Heart left ventricle (tissue), 16 donors: ENCODE data around the gene SHC4. TPM values are rescaled to one million over a fixed set of nuclear protein-coding genes. Genes with fewer than 3 reads are reported as not detected.

ENCODE experiments used
- ATAC-seq, 4 donors: fragments of 200-7000 bp; cut with Tn5 transposase; one replicate each; pipeline ENCODE4 v1.9.1; 2020 to 2022; ENCODE audit warnings: moderate library complexity in 4 of 4, mild to moderate bottlenecking in 3 of 4, moderate number of reproducible peaks in 1 of 4
- DNase-seq, 5 donors: peaks; one replicate each; pipeline ENCODE4 v3.0.0-alpha.2; 2020
- H3K27ac ChIP-seq, 12 donors: fragments of 200-600 bp; sonication (generic) in 4 of 12; one replicate each; pipeline versions ENCODE4 v1.5.0 to v1.8.0; 2016 to 2022; ENCODE audit warnings: mild to moderate bottlenecking in 2 of 12
- H3K27me3 ChIP-seq, 9 donors: fragments of 200-600 bp; sonication (generic) in 2 of 9; one replicate each; pipeline versions ENCODE4 v1.5.1 to v1.8.0; 2016 to 2022; ENCODE audit warnings: mild to moderate bottlenecking in 3 of 9
- H3K36me3 ChIP-seq, 9 donors: fragments of 200-600 bp; sonication (generic) in 2 of 9; one replicate each; pipeline versions ENCODE4 v1.5.0 to v1.8.0; 2018 to 2022; ENCODE audit warnings: mild to moderate bottlenecking in 2 of 9
- H3K4me1 ChIP-seq, 12 donors: fragments of 200-600 bp; sonication (generic) in 4 of 12; one replicate each; pipeline versions ENCODE4 v1.5.0 to v1.8.0; 2016 to 2022; ENCODE audit warnings: mild to moderate bottlenecking in 3 of 12
- H3K4me3 ChIP-seq, 12 donors: fragments of 200-600 bp; sonication (generic) in 4 of 12; one replicate each; pipeline versions ENCODE4 v1.5.0 to v1.8.0; 2017 to 2022; ENCODE audit warnings: mild to moderate bottlenecking in 9 of 12, moderate library complexity in 4 of 12
- H3K9me3 ChIP-seq, 12 donors: fragments of 200-600 bp; sonication (generic) in 4 of 12; one replicate each; pipeline versions ENCODE4 v1.5.0 to v1.8.0; 2016 to 2022; ENCODE audit warnings: mild to moderate bottlenecking in 1 of 12
- POLR2A ChIP-seq, 2 donors: fragments of 450-650 bp; IDR thresholded peaks; one replicate each; pipeline ENCODE4 v1.6.1; 2017; ENCODE audit warnings: antibody characterized with exemption in 2 of 2, mild to moderate bottlenecking in 2 of 2, moderate library complexity in 2 of 2
- WGBS, 4 donors: extraction: QIAGEN DNeasy Blood & Tissue Kit in 2 of 4; methylation state at CpG; one replicate each; pipeline versions ENCODE4 v1.1.5 to v1.1.7; 2013 to 2018; 5-methylcytosine and 5-hydroxymethylcytosine counted together
- intact Hi-C, 10 donors: fragments of 100-400 bp; cut with DNase I; formaldehyde crosslinking; loops; one replicate each; pipeline versions ENCODE4 v1.11.1 to v1.14.2; 2022
- polyA plus RNA-seq, 2 donors: library from polyadenylated mRNA; stranded (reverse); fragments of 200-250 nt; gene quantifications; one replicate each; pipeline ENCODE4 v1.2.3, GENCODE V29; 2013
- total RNA-seq, 9 donors: library from RNA; depleted of rRNA in 2 of 9; stranded (reverse); fragments of >200 nt in 2 of 9; fragmentation: NEBNext Ultra II Directional in 3 of 9; extraction: Animal tissue kit (Norgen Biotek cat#: 25700) in 3 of 9; gene quantifications; one replicate each; pipeline versions ENCODE4 v1.1.0 to v1.2.4, GENCODE V29; 2016 to 2023
- TF ChIP-seq, protein P1 (sequence below), 12 donors: fragments of 200-600 bp; sonication (generic) in 4 of 12; IDR thresholded peaks; one replicate each; pipeline versions ENCODE4 v1.5.0 to v1.8.0; 2018 to 2022; ENCODE audit warnings: antibody characterized with exemption in 12 of 12, mild to moderate bottlenecking in 5 of 12
- donor health status: ischemic (EF 13 %, LVEDD 7.1; RV severe dilation, severe dysfunction).
- donor health status: healthy with polysubstance abuse.
- donor health status: DM: no; HTN: yes; CAD: no.
- donor health status: DM: no; HTN: no; CAD: no.
- donor health status: ischemic (EF 25% LVEDD 6.9; RV normal size, moderate dysfunction).
- donor health status: ischemic (EF 25% LVEDD 5.7; RV mildly dilated, moderate dysfunction).
- donor health status: healthy.
- donor health status: DM: yes; HTN: yes; CAD: no.
- donor health status: ischemic (EF 35%, LVEDD 5.7; RV mildly dilated, moderate dysfunction).
- donor health status: nonischemic (EF 11% LVEDD 7.7; RV severe dilation, severe dysfunction).
- donor health status: DM: yes; HTN: yes; CAD: no.
- donor health status: PGD.
- donor health status: ischemic (EF 29% LVEDD 5.4; RV normal size, mild dysfunction).
- donor health status: nonischemic (EF 23%, LVEDD 6.1; RV moderate dilation, normal function).

Gene SHC4
- total and polyA plus RNA-seq, 11 donors, result 1.3 to 4.1 (median 2.2) TPM

DNA sequence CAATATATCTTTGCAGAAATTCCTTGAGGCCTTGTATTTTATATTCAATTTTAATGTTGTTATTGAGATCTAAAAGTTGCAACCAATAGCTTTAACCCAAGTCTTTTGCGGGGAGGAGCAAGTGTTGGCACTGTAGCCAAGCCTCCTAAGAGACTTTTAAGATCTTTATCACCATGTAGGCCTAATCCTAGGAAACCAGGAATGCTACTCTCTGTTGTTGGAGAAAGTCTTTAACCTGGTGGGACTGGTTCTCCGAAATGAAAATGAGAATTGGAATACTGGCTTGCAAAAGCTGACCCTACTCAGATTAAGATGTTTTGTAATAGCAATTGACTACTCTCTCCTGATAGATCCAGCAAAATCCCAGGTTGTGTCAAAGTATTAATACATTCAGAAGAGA, 25.8 kb downstream of the SHC4 start:
- intact Hi-C loops, result no loop called here

DNA sequence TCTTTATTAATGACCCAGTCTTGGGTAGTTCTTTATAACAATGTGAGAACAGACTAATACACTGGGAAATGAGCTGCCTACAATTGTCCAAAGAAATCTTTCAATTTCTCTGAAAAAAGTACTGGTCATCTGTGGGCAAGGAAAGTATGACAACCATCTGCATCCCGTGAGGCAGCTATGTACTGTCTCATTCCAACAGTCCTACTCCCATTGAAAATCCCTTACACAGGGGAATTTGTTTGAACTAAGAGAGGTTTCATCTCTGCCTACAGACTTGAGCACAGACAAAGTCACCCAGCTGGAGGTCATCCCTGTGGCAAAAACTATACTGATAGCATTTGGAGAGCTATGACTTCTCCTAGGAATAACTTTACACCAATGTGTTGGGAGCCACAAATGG, 27.1 kb downstream of the SHC4 start:
- Histone ChIP-seq H3K4me3 (no peak overlapping the region), H3K27ac (no peak overlapping the region), H3K4me1 (no peaks in the 10 kb centered on the region), H3K27me3 (no peaks in the 10 kb centered on the region), H3K36me3 (no peaks in the 10 kb centered on the region), H3K9me3 (no peaks in the 10 kb centered on the region)
- TF ChIP-seq POLR2A (IDR thresholded peaks at IDR 0.05), result no peak
- TF ChIP-seq, protein P1, sequence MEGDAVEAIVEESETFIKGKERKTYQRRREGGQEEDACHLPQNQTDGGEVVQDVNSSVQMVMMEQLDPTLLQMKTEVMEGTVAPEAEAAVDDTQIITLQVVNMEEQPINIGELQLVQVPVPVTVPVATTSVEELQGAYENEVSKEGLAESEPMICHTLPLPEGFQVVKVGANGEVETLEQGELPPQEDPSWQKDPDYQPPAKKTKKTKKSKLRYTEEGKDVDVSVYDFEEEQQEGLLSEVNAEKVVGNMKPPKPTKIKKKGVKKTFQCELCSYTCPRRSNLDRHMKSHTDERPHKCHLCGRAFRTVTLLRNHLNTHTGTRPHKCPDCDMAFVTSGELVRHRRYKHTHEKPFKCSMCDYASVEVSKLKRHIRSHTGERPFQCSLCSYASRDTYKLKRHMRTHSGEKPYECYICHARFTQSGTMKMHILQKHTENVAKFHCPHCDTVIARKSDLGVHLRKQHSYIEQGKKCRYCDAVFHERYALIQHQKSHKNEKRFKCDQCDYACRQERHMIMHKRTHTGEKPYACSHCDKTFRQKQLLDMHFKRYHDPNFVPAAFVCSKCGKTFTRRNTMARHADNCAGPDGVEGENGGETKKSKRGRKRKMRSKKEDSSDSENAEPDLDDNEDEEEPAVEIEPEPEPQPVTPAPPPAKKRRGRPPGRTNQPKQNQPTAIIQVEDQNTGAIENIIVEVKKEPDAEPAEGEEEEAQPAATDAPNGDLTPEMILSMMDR (IDR thresholded peaks at IDR 0.05), result no peak
- DNase-seq (no peak), ATAC-seq (no peak)
- WGBS, 4 donors, result 65 to 88% (median 80%) methylated on average over 1 of the region's 1 CpG
- intact Hi-C loops, result no loop called here

More for the DNA sequence above, 25.8 kb downstream of the SHC4 start:
- 89 to 97% (median 91%) methylated on average over 2 of the region's 2 CpGs for WGBS, 4 donors
- ATAC-seq, result no peak
- Histone ChIP-seq H3K27ac (no peak overlapping the region), H3K27me3 (no peaks in the 10 kb centered on the region), H3K9me3 (no peaks in the 10 kb centered on the region), H3K36me3 (no peaks in the 10 kb centered on the region), H3K4me1 (no peaks in the 10 kb centered on the region), H3K4me3 (no peak overlapping the region)
- DNase-seq, result no peak
- no peak for TF ChIP-seq POLR2A (IDR thresholded peaks at IDR 0.05)
- TF ChIP-seq, protein P1 (IDR thresholded peaks at IDR 0.05), result no peak

DNA sequence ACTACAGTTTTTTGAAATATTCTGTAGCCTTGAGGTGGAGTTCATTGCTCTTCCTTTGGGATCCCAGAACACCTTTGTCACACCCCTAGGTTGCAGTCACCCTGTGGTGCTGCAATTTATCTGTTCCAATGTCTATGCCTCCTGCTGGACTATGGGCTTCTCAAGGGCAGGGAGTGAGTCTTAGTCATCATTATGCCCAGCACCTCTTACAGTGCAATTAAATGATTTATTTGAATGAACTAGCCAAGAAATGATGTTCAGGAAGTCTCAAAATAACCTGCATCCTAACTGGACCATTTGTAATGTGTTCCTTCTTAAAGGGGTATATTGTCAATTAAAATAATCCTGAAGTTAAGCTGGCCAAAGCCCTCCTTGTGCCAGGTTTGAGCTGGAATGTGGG, 28.5 kb downstream of the SHC4 start:
- TF ChIP-seq, protein P1 (IDR thresholded peaks at IDR 0.05), result no peak
- TF ChIP-seq POLR2A (IDR thresholded peaks at IDR 0.05), result no peak
- Histone ChIP-seq H3K4me1 (no peaks in the 10 kb centered on the region), H3K9me3 (no peaks in the 10 kb centered on the region), H3K36me3 (no peaks in the 10 kb centered on the region), H3K4me3 (no peak overlapping the region), H3K27ac (no peak overlapping the region), H3K27me3 (no peaks in the 10 kb centered on the region)
- ATAC-seq, result no peak
- no peak for DNase-seq
- intact Hi-C loops, result no loop called here

DNA sequence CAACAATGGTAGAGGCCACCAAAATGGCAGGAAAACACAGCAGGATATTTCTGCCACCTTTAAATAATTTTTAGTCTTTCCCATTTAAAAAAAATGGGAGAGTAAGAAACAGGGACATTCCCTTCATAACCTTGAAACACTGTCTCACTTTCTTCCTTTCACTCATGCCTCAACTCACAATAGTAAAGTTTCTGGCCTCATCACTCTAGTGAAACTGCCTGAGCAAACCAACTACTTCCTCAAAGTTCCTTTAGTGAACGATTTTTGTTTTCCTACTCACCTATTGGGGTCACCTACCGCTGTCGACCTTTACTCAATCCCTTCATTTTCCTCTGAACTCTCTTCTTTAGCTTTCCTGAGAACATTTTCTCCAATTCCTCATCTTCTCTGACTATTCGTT, 33.0 kb downstream of the SHC4 start:
- TF ChIP-seq POLR2A (IDR thresholded peaks at IDR 0.05), result no peak
- TF ChIP-seq, protein P1 (IDR thresholded peaks at IDR 0.05), result no peak
- Histone ChIP-seq H3K9me3 (no peaks in the 10 kb centered on the region), H3K4me1 (peaks cover 0 to 3% (median 0%) of the 10 kb centered on the region in 12 donors), H3K36me3 (no peaks in the 10 kb centered on the region), H3K27me3 (no peaks in the 10 kb centered on the region), H3K4me3 (no peak overlapping the region), H3K27ac (no peak overlapping the region)
- ATAC-seq, result no peak
- intact Hi-C loops, result no loop called here
- 76 to 85% (median 84%) methylated on average over 4 of the region's 4 CpGs for WGBS, 4 donors
- no peak for DNase-seq
